Esophagus muscularis mucosa (tissue), 4 donors: ENCODE data around the gene TMEM86A.

Experiments used
- CTCF ChIP-seq, 3 experiments: fragments of 200-600 bp in 2 of 3; fragments of 450-650 bp in 1 of 3; sonication (generic) in 2 of 3; IDR thresholded peaks; one replicate each; pipeline ENCODE4 v1.5.1; 2017 to 2019; ENCODE audit warnings: antibody characterized with exemption in 3 of 3, mild to moderate bottlenecking in 2 of 3, moderate library complexity in 1 of 3
- EP300 ChIP-seq: sonication (generic); formaldehyde crosslinking; IDR thresholded peaks from one replicate; pipeline ENCODE4 v1.6.1; 2017; ENCODE audit warnings: antibody characterized with exemption
- POLR2A ChIP-seq: fragments of 450-650 bp; IDR thresholded peaks from one replicate; pipeline ENCODE4 v1.6.1; 2017; ENCODE audit warnings: antibody characterized with exemption, moderate library complexity, mild to moderate bottlenecking, low read depth
- POLR2AphosphoS5 ChIP-seq, 2 donors: sonication (generic); formaldehyde crosslinking; IDR thresholded peaks; one replicate each; pipeline ENCODE4 v1.6.1; 2017; ENCODE audit warnings: antibody characterized with exemption in 2 of 2

- TF ChIP-seq POLR2A: no peak
- no peak for TF ChIP-seq CTCF (IDR thresholded peaks at IDR 0.05)
- no peak for TF ChIP-seq EP300
- no peak for TF ChIP-seq POLR2AphosphoS5 (IDR thresholded peaks at IDR 0.05)
These were observed 7.2 kb downstream of the TMEM86A start for GRCh38 chr11:18705651-18706281.
